ENCODE data around the gene PLIN5.

DNA sequence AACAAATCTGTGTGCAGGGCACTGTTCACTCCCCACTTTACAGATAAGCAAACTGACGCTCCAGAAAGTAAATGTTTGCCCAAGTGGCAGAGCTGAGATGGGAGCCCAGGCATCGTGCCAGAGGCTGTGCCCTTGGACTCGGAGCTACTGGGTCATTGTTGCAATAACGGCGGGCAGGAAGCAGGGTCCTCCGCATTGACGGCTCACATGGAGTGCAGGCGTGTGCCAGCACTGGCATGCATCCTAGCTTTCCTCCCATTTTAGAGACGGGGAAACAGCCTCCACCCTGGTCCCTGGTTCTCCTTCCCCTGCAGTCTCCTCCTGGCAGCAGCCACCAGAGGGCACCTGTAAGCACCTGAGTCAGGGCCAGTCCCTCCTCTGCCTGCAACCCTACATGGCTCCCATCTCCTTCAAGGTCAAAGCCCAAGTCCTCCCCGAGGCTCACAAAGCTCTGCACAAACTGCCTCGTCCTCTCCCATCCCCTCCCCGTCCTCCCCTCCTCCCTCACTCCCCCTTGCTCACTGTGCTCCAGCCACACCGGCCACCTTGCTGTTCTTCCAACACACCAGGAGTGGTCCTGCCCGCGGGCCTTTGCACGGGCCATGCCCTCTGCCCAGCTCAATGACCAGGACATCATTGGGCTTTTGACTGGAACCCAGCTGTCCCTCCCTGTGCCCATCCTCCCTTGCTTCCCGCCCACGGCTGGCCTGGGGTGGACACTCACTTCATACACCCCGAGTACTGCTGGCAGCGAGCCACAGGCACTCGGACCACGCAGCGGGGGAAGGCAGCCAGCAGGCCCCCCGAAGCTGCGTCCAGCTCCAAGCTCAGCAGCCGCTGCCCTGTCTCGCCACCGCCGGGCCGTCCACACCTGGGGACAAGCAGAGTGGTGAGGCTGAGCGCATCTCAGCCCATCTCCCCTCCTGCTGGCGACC lies 12.5 kb upstream of the PLIN5 start:
- TF ChIP-seq, protein P1, sequence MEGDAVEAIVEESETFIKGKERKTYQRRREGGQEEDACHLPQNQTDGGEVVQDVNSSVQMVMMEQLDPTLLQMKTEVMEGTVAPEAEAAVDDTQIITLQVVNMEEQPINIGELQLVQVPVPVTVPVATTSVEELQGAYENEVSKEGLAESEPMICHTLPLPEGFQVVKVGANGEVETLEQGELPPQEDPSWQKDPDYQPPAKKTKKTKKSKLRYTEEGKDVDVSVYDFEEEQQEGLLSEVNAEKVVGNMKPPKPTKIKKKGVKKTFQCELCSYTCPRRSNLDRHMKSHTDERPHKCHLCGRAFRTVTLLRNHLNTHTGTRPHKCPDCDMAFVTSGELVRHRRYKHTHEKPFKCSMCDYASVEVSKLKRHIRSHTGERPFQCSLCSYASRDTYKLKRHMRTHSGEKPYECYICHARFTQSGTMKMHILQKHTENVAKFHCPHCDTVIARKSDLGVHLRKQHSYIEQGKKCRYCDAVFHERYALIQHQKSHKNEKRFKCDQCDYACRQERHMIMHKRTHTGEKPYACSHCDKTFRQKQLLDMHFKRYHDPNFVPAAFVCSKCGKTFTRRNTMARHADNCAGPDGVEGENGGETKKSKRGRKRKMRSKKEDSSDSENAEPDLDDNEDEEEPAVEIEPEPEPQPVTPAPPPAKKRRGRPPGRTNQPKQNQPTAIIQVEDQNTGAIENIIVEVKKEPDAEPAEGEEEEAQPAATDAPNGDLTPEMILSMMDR (IDR thresholded peaks at IDR 0.05; ENCODE audit: poor library complexity): no peak
- no peak for TF ChIP-seq EZH2phosphoT487 (IDR thresholded peaks at IDR 0.05; ENCODE audit: low read depth, severe bottlenecking, unreplicated experiment)
- TF ChIP-seq EZH2 (IDR thresholded peaks at IDR 0.05; ENCODE audit: borderline replicate concordance): no peak
